Stimulated activated CD4-positive, alpha-beta T cell treated with anti-CD3 and anti-CD28 coated beads, TNF-alpha, amount 100 ng/mL, for 1 hour (primary cell): ENCODE measurements around the gene PIGH.
"Not testable (repeated sequence)": the region's sequence is repeated elsewhere in the genome, so short reads cannot be mapped to it uniquely, and the experiment has no call there.

ENCODE experiments used
- DNase-seq, 3 donors: peaks; one replicate each; pipeline ENCODE4 v3.0.0-alpha.2; 2020; ENCODE audit warnings: low read depth in 3 of 3, low spot score in 1 of 3

The PIGH gene

DNA sequence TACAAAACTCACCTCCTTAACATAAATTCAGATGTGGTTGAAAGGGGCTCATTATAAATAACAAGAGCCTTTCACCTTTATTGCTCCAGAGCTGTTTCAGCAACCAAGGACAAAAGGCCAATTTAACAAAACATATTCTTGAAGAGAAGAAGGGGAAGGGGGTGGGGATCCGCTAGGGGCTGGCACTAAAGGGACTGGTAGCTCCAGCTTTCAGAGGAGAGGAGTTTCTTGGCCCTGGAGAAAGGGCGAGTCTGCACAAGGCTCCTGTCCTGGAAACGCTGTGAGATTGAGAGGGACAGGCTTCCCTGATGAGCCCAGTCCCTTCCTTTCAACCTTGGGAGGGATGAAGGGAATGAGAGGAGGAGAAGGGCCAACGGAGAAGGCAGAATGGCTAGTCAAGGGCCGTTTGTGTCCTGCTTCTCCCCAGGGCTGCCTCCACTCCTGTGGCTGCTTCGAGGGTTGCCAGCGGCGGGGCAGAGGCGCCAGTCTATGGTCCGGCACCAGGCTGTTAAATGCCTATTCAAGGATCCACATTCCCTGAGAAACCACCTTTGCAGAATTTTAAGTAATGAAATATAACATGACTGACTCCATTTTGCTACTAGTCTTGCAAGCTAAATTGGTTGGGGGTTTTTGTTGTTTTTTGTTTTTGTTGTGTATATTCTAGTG lies 9.7 kb upstream of the PIGH start:
- no peak for DNase-seq

DNA sequence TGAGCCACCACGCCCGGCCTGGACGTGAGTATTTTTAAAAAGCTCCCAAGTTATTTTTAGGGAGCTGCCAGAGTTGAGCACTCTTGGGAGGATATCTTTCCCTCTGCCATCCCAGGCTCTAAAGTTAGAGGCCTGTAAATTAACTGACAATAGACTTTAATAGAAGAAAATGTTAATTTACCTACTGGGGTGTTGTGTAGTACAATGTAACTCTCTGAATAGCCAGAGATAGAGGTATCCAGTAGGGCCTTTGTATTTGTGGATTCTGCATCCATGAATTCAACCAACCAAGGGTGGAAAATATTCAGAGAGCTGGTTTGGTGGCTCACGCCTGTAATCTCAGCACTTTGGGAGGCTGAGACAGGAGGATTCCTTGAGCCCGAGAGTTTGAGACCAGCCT lies 7.6 kb upstream of the PIGH start:
- DNase-seq = no peak

- no peak for DNase-seq
Observed at GRCh38 chr14:67602995-67603545, 3.0 kb upstream of the PIGH start.

DNA sequence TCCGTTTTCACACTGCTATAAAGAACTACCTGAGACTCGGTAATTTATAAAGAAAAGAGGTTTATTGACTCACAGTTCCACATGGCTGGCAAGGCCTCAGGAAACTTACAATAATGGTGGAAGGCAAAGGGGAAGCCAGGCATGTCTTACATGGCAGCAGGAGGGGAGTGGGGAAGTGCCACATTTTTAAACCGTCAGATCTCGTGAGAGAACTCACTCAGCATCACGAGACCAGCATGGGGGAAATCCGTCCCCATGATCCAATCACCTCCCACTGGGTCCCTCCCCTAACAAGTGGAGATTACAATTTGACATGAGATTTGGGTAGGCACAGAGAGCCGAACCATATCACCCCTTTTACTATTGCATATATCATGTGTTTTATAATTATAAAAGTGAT lies 2.0 kb upstream of the PIGH start:
- no peak for DNase-seq

- DNase-seq = not testable (repeated sequence)
Observed at GRCh38 chr14:67600562-67600974, 500 bp upstream of the PIGH start.

GRCh38 chr14:67595392-67595791 lies 4.7 kb downstream of the PIGH start:
- DNase-seq = no peak

DNA sequence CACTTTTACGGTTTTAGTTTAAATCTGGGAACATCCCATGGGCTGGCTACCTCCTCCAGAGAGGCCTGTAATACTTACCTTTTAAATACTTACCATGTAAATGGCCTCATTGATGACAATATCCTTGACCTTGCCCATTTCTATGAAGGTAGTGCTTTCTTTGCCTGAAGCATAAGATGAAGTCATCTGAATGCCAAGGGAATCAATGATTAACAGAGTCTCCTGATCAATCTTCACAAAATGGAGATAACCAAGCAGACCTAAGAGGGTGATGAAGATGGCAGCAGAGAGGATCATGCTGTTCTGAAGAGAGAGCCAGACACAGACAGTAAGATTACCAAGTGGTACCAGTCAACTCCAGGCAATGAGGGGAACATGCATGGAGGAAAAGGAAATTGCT lies 6.4 kb downstream of the PIGH start:
- not testable (repeated sequence) for DNase-seq

GRCh38 chr14:67589204-67589770 lies 10.8 kb downstream of the PIGH start:
- DNase-seq = no peak

DNA sequence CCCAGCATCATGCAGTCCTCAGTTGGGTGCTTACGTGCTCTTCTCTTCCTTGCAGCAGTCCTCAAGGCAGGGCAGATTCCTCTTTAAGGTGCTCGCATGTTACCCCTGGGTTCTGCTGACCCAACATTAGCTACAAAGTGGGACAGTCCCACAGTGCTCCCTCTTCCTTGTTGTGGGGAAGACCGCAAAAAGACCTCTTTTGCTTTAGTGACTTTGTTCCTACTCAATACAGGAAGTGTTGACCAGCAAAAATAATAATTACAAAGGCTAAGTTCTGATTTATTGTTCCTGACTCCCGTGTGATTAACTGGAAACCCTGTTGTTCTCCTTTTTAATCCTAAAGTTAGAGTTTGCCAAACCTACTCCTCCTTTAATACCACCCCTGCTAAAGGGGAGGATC lies 13.7 kb downstream of the PIGH start:
- DNase-seq = no peak

DNA sequence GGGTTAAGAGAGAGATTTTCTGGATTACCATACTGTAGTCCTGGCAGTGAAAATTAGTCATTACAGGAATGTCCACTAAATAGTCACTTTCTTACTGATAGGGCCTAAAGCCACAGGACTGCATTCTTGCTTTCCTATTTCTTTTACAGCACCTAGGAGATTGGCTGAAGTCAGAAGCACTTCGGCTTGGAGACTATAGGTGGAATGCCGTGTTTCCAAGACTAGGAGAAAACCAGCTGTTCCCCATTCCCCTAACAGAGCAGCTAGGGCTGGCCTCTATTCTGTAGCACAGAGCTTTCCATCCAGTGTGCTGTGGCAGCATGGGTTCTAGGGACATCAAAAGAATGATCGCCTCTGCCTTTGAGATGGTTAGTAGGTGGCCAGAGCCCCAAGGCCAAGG lies 15.1 kb downstream of the PIGH start:
- no peak for DNase-seq

GRCh38 chr14:67583711-67584644 lies 16.1 kb downstream of the PIGH start:
- no peak for DNase-seq

DNA sequence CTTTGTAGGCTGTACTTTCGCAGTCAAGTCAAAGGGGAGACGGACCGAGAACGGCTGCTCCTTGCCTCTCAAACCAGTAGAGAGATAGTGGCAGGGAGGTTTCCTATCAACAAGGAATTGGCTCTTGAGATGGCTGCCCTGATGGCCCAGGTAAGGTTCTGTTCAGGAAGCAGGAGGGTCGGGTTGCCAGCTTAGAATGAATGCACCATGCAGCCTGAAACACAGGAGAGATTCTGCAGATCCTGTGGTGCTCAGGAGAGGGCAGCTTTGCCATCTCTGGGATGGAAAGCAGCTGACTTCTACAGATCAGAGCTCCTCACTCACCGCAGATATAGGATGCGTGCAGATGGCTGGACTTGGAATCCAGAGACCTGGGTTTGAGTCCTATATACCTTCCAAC lies 18.0 kb downstream of the PIGH start:
- no peak for DNase-seq

- no peak for DNase-seq
Observed at GRCh38 chr14:67581643-67582042, 18.4 kb downstream of the PIGH start.

GRCh38 chr14:67580336-67581171 lies 19.5 kb downstream of the PIGH start:
- no peak for DNase-seq

DNA sequence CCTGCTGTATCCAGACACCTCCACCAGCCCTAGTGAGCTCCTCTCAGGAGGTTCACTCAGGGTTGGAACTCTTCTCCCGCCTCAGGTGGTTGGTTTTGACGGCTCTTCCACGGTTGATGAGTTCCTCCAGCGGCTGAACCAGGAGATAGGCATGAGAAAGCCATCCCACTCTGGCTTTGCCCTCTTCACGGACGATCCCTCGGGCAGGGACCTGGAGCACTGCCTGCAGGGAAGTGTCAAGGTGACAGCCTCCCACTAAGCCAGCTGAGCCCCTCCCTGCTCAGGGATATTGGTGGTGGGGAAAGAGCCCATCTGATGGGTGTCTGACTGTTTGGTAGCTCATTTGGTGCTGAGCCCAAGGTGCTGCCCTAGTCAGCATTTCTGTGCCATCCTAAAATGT lies 20.4 kb downstream of the PIGH start:
- no peak for DNase-seq

DNA sequence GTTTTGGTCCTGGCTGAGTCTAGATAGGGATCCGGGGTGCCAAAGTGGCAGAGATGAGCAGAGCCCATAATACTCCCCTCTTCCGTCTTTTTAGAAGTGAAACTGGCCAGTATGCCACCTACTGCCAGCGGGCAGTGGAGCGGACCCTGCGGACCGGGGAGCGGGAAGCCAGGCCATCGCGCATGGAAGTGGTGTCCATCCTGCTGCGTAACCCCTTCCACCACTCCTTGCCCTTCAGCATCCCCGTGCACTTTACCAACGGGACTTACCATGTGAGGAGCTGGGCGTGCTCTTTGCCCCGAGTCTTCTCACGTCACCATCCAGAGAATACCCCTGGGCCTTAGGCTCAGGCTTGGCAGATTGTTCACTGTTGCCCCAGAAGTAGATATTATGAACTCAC lies 21.0 kb downstream of the PIGH start:
- DNase-seq = no peak

DNA sequence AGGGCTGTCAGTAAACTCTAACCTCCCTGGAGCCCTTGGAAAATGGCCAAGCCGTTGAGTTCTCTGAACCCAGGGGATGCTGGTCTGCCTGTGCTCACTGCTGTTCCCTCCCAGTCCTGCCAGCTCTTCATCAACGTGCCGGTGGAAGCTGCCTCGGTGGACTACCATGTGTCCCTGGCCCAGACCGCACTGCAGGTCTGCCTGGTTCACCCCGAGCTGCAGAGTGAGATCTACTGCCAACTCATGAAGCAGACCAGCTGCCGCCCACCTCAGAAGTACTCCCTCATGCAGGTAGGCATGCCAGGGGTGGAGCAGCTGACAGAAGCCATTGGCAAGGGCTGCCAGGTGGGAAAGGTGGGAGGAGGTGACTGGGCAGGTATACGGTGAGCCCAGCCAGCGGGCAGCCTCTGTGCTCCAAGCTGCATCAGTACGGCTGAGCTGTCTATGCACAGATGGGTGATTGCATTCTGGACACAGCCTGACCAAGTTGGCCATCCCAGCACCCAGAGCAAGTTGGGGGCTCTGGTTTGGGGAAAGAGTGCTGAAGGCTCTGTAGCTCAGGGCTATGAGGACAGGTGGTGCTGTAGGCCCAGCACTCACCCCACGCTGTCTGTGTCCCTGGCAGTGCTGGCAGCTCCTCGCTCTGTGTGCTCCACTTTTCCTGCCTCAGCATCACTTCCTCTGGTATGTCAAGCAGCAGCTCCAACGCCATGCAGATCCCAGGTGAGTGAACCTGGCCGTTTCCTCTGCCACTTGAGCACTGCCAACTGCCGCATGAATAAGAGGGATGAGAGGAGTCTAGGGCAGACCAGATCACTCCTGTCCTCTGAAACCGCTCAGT lies 21.9 kb downstream of the PIGH start:
- no peak for DNase-seq

DNA sequence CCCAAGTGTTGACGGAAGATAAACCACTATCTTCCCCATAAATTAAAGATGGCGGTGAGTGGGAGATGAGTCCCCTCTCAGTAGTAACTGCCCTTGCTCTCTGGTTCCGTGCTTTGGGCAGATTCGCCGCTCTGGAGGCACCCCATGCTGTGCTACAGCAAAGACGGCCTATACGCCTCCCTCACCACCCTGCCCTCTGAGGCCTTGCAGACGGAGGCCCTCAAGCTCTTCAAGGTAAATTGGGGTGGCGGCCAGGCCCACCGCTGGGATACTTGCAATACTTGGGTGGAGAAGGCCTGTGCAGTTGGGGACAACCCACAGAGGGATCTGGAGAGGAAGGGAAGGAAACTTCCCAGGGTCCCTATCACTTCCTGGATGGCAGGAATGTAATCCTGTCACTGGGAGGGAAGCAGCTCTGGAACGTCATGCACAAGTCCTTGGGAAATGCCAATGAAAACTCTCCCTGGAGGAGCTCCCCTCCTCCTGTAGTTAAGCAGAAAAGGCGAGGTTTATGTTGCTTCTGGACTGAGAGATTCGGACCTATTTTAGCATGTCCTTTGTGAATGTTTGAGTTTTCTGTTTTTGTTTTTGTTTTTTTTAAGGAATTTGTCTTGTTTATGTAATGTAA lies 22.8 kb downstream of the PIGH start:
- DNase-seq = no peak

GRCh38 chr14:67576216-67576955 lies 23.7 kb downstream of the PIGH start:
- no peak for DNase-seq
